GM19035 (cell line): ENCODE data around the gene KIF5A.

ENCODE experiments used
- ATAC-seq: cut with Tn5 transposase; IDR thresholded peaks from one replicate; pipeline ENCODE4 v1.9.1; 2021; ENCODE audit not compliant: unreplicated experiment

The KIF5A gene

DNA sequence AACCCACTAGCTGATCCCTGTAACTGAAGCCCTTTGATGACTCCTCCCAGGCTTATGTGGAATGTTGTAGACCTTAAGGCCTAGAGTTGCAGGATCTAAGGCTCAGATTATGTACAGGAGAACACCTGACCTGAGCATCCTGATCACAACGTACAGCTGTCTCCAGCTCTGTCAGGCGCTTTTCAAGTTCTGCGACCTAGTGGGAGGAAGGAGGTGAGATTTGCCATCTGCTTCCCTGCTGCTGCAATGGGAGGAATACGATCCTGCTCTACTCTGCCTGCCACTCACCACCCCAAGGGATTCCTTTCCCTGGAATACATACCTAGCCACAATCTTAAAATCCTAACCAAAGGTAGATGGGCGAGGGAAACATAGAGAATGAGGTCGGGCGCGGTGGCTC is 16.7 kb upstream of the KIF5A start:
- no peak for ATAC-seq

DNA sequence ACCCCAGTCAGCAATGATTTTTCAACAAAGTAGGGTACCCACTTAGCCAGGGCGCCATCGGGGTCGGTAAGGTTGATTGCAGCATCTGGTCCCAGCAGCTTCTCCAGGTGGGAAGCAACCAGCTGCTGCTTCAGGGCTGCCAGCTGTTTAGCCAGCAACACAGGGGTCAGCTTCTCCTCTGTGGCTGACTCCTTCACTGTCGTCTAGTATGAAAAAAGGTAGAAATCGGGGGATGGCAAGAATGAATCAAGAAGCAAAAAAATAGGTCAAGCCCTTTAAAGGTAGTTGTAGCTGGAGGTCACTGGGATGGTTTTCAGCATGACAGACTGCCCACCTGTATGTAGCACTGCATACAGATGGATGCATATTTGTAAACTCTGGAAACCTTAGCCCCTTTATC is 15.6 kb upstream of the KIF5A start:
- ATAC-seq, result no peak

DNA sequence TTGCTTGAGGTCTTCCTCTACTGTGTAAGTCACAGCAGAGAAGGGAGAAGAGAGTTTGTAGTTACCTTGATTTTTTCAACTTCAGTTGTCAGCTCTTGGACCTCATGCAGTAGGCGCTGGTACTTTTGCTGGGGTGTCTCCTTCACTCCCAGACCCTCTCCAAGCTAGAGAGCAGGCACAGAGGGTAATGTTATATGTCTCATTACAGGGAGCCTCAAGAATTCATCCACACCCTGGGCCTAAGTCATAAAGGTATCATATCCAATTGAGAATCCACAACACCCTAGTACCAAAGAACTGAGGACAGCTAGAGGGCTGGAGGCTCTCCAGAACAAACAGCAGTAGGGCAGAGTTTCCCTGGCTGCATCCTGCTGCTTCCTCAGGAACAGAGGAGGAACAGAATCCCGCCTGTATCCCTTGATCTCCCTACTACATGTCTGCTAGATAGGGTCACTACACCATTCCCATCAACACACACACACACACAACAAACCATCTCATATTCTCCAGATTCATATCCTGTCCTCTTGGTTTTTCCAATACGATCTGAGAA is 14.8 kb upstream of the KIF5A start:
- no peak for ATAC-seq

DNA sequence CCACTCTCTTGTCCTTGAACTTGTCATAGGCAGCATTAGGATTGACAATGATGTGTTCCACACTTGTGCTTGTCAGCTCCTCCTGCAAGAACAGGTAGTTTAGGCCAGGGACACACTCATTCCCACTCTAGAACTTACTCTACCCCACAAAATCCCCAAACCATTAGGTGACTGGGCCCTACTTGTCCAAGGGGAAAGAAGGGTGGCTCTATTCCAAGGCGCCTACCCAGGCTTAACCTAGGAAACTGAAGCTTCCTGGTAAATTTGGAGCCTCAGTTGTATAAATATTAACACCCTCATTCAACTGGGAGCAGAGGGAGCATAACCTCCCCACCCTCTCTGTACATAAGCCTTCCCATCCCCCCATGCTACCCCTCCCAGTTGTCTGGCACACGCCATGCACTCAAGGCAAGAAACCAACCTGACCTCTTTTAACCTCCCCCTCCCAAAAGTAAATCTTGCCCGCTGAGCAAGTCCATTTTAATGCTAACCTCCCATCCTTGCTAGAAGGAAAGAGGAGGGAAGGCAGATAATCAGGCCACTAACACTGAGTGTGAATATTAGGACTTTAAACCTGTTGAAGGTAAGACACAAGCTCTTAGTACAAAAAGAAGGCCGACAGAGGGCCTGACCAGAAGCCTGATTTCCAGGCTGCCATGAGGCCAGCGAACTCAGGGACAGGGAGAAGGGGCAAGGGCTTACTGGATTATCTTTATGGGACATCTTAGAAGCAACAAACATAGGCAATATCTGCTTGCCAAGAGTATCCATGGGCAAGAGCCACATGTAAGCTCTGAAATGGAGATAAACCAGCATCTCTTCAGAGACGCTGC is 13.9 kb upstream of the KIF5A start:
- no peak for ATAC-seq

DNA sequence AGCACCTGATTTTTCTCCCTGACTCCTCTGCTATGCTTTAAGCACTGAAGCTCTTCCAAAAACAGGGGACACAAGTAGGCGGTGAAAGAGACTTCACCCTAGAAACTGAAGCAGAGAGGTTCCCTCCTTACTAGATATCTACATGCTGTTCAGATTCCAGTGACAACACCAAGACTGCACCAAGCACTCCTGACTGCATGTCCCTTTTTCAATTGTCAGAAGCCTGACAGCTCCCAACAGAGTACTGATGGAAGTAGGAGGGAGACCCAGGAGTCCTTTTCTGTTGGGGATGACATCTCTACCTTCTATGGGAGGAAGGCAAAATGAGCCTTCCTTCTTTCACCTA is 13.3 kb upstream of the KIF5A start:
- no peak for ATAC-seq

DNA sequence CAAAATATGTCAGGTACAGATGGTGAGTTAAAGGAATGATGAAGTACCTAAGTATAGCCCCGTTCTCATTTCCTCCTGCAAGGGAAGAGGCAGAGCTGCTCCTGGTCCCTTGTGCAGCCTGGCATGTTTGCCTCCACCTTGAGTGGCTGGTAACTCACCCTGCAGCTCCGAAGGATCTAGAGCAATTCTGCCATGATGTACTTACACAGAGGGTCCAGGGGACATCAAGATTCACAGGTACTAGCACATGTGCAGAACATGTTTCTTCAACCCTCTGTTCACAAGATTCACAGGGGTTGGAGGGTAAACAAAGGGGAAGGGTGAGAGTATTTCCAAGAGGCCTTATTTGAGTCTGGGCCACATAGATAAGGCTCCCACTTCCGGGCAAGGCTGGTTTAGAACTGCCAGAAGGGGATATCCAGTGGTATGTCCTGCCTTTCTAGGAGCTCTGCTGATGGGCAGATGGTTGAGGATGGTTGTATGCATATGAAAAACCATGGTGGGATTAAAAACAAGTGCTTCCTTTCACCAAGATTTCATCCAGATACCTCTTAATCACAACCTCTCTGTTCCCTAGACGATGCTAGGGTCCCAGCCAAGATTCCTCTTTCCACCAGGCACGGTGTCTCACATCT is 10.6 kb upstream of the KIF5A start:
- no peak for ATAC-seq

DNA sequence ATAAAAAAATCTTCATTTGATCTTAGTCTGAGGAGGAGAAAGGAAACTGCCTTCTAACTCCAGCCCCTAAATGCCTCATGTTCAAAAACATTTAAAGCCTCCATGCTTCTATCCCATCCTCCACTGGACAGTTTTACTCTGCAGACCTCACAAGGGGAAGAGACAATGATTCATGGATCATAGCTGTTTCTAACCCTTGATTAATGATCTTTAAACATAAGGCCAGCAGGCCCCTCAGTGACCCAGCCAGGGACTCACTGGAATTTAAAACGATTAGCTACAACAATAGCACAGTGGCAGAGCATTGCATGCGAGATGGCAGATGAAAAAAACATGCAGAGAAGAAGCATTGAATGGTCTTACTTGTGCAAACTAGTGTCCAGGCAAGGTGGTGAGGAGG is 8.8 kb upstream of the KIF5A start:
- no peak for ATAC-seq

DNA sequence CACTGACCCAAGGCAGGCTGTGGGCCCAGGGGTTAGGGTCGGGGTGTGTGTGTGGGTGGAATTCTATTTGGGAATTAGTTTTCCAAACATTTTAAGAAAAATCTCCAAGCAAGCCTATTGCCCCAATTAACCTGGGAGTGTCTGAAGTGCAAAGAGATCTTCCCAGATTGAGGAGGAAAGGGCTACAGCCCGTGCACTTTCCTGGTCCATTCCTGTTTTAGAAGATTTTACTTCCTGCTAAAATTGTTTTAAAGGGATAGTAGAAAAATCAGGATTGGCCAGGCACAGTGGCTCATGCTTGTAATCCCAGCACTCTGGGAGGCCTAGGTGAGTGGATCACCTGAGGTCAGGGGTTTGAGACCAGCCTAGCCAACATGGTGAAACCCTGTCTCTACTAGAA is 8.1 kb upstream of the KIF5A start:
- no peak for ATAC-seq

DNA sequence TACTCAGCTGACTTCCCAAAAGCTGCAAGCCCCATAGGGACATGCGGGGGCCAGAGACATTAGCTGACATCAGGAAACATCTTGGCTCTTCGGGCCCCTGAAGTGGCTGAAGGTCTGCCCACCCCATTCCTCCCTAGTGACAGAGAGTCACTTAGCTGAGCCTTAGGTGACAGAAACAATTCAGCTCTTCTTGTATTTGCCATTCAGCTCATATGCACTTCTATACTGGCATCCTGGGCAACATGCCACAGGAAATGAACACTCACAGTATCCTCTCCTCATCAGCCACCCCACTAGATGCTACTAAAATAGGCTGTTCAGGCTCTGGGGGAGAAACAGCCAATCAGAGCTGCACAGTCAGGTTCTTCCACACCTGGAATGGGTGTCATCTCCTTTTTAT is 6.3 kb upstream of the KIF5A start:
- ATAC-seq, result no peak

DNA sequence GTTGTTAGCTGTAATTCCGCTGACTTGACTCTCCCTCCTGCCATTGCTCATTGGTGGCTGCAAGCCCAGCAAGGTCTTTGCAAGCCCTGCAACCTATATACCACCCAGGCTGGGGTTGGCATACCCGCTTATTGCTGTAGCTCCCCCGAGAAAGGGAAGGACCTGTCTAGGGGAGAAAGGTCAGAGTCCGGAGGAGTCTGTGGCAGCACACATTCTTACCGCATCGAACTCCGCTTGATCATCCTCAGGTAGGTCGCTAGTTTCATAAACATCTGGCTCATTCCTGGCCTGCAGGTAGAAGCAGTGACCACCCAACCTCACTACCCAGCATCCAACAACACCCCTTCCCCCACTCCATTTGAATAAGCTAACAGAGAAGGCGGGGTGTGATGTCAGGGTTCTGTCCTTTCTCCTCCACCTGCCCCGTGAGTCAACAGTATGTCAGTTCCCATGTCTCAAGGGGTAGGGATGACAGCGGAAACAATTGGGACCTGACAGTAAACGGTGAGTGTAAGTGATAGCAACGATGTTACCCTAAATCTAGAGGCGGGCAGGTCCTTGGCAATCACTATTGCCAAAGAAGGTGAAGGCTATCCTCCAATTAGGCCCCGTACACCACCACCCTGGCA is 3.9 kb upstream of the KIF5A start:
- ATAC-seq, result no peak

DNA sequence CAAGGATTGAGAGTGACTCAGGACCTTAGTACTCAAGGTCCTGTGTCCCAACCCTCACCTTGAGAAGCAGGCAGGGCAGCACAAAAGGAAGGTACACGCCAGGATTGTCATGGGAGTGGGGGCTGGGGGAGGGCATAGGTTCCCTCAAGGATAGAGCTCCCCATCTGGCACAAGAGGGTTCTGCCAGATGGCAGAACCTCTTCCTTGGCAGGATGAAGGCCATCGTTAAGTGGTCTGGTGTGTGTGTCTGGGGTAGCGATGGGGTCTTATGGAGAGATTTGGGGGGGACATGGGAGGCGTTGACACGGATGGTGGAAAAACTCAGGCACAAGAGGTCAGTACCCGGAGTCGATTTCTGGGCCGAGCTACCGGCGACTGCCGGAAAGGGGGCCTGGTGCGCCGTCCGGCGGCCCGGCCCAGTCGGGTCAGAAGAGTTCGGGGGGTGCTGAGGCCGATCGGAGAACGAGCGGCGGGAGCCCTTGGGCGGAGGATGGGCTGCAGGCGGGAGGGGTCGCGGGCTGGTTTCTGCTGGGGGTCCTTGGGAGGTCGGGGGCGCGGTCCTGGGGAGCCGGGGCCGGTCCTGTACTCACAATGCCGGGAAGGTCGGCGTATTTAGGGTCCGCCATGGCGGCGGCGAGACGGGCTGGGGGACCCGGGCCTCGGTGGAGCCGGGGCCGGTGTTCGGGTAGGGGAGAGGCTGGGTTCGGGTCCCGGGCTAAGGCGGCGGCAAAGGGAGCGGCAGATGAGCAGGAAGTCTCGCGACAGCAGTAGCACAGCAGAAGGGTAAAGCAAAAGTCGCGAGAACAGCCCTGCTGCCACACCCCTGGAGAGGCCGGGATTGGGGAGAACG is 3.2 kb upstream of the KIF5A start, which contains the start of gene DCTN2:
TSS of gene DCTN2 (minus strand) at position 755 of the 850 bp plus-strand sequence. CDS start at position 626, 129 bp downstream.
- ATAC-seq, result peak; percentile 97

DNA sequence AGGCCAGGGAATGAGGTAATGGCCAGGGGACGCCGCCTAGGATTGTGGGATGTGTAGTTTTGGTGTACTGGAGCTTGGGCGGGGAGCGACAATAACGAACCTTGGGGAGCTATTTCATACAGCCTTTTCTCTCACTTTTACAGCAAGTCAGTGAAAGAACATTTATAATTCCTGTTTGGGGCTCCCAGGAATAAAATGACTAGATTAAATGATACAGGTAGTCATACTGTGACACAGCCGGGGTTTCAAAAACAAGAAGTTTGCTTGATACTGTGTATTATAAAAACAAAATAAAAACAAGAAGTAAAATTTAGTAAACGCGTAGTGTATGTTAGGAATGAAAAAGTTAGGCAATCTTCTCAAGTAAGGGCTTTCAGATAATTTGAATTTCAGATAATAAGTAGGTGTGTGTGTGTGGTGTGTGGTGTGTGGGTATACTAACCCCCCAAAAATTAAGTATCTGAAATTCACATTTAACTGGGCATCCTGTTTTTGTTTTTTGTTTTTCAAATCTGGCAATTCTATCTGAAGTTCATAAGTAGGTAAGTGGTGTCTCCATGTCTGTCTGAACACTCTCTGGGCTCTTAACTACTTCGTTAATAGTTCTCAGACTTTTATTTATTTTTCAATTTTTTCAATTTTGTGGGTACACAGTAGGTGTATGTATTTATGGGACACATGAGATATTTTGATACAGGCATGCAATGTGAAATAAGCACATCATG is 2.4 kb upstream of the KIF5A start:
- ATAC-seq, result no peak

DNA sequence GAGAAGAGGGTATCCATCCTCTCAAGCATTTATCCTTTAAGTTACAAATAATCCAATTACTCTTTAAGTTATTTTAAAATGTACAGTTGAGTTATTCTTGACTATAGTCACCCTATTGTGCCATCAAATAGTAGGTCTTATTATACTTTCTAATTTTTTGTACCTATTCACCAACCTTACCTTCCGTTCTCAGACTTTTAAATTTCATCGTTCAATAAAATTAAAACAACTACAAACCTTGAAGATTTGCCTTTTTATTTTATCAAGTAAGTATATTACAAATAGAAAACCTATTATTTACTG is 1.9 kb upstream of the KIF5A start:
- ATAC-seq, result no peak

DNA sequence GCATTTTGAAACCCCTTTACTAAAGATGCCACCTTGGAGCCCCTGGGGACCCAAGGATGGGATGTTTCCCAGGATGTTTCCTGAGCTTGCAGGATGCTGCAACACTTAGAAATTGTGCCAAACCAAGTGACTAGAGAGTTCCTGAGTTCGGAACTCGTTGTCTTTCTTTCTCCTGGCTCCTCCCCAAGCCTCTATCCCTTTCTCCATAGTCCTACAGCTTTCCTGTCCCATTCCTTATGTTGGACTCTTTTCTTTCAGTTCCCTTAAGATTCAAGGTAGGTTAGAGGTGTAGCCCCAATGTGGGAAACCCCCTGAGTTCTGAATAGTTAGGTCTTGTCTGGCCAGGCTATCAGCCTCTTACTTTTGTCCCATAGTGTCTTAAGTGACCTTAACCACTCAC is 1.4 kb upstream of the KIF5A start:
- no peak for ATAC-seq

DNA sequence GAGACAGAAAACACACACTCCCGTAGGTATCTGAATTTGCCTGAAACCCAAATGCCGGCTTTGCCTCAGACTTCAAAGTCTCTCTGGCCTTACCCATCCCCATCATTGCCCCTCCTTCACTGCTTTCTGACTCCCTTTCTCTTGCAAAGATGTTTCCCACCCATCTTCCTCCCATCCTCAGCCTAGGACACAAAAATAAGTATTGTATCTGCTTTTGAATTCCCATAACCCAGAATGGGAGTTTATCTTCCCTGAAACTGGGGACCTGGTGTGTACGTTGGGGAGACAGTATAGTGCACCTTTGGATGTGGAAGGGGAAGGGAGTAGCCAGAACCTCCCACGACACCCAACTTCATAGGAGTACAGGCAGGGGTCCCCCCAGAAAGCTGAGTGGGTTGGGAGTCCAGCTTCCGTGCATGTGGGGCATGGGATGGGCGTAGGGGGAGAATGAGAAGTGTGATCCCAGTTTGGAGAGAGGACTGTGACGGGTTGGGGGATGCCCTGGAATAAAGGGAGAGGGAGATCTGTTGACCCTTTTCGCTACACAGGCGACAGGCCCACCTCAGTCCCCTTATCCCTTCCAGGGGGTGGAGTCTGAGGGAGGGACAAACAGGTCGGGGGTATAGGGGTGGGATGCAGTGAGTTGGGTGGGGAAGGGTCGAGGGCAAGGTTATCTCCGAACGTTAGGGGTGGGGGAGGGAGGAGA is 488 bp upstream of the KIF5A start:
- no peak for ATAC-seq

DNA sequence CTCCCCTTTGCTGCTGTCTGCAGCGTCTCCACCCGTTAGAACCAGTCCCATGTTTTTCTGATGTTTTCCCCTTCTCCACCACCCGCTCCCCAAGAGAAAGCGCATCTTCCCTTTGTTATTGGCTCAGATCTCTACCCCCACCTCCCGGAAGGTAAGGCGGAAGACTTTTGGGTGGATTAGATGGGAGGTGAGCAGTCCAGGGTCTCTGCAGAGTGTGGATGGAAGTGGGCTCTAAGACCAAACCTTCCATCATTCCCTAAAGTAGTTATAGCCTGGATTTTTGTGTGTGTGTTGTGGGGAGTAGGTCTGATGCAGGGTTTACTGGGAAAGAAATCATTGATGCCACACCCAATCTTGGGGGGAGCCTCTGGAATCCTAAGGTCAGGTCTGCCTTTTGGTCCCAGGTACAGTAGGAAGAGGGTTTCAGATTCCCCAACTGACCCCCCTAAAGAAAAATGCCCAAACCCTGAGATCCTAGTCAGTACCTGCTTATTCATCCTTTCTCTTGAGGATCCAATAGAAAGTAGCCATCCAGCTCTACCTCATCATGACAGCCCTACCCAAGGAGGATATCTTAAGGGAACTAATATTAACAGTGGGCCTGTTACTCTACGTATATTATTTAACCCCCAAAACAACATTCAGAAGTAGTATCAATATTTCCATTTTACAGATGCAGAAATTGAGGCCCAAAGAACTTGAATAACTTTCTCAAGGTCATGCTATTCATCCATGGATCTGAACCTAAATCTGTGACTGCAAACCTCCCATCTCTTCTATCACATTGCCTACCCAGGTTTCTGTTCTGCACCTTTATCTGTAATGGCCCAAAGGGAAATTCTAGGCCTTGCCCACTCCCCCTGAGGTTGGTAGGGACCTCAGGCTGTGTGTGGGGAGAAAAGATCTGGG is 1.1 kb downstream of the KIF5A start:
- ATAC-seq, result no peak

DNA sequence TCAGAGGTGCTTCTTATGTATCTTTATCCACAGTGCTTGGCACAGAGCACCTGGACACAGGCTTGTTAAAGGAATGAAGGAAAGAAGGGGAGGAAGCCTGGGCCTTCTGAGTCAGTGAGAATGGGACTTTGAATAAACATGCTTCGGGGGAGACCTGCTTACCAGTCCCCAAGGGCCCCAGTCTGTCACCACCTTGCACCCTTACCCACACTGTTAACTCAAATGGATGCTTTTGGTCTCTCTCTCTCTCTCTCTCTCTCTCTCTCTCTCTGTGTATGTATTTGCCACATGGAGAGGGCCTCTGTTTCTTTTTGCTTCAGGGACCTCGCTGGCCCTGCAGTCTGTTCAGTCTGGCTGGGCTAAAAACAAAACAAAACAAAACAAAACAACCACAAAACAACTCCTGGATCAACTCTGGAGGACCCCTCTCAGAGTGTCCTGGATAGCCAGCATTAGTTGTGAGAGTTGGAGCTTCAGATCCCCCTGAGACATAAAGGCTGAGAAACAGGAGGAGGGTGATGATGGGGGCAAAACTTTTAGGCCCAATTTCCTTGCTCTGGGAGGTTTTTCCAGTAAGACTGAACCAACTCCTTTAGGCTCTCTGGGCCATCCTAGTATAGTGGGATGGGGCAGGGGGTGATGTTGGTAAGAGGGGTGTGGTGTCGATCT is 1.9 kb downstream of the KIF5A start:
- no peak for ATAC-seq

DNA sequence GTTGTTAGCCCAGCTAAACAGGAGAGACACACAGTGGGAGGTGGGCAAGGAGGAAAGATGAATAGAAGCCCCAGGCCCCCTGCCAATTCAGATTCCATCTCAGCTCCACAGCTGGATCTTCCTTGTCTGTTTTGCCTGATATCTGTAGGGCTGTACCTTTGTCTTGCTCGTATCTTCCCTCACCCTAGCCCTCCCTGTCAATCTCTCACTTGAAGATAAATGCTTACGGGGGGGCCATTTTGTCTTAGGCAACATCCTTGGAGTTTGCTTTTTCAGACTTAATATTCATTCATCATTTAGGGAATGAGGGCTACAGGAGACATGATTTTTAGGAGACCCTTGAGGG is 2.4 kb downstream of the KIF5A start:
- no peak for ATAC-seq
